HG03196 (cell line): ENCODE data around the gene ADCY1.

Source experiments
- ATAC-seq: cut with Tn5 transposase; IDR thresholded peaks from one replicate; pipeline ENCODE4 v1.9.1; 2021; ENCODE audit not compliant: unreplicated experiment

ADCY1 gene

GRCh38 chr7:45592230-45592991, 18.2 kb downstream of the ADCY1 start:
- no peak for ATAC-seq

GRCh38 chr7:45593121-45593541, 19.0 kb downstream of the ADCY1 start:
- ATAC-seq, result no peak

GRCh38 chr7:45593877-45594276, 19.7 kb downstream of the ADCY1 start:
- no peak for ATAC-seq

- no peak for ATAC-seq
Observed at GRCh38 chr7:45594745-45595535, 20.8 kb downstream of the ADCY1 start.

GRCh38 chr7:45595809-45596664, 21.9 kb downstream of the ADCY1 start:
- no peak for ATAC-seq

GRCh38 chr7:45596665-45597095, 22.5 kb downstream of the ADCY1 start:
- no peak for ATAC-seq

- no peak for ATAC-seq
Observed at GRCh38 chr7:45597286-45597984, 23.3 kb downstream of the ADCY1 start.

GRCh38 chr7:45598886-45599520, 24.8 kb downstream of the ADCY1 start:
- ATAC-seq, result no peak

- no peak for ATAC-seq
Observed at GRCh38 chr7:45599851-45600706, 25.9 kb downstream of the ADCY1 start.

- no peak for ATAC-seq
Observed at GRCh38 chr7:45601094-45601493, 26.9 kb downstream of the ADCY1 start.

GRCh38 chr7:45601816-45602540, 27.8 kb downstream of the ADCY1 start:
- ATAC-seq, result no peak

- ATAC-seq, result no peak
Observed at GRCh38 chr7:45606050-45606449, 31.9 kb downstream of the ADCY1 start.

- ATAC-seq, result no peak
Observed at GRCh38 chr7:45606931-45607330, 32.8 kb downstream of the ADCY1 start.

- no peak for ATAC-seq
Observed at GRCh38 chr7:45609180-45609579, 35.0 kb downstream of the ADCY1 start.

- ATAC-seq, result no peak
Observed at GRCh38 chr7:45610019-45610418, 35.9 kb downstream of the ADCY1 start.

- ATAC-seq, result no peak
Observed at GRCh38 chr7:45610660-45611299, 36.6 kb downstream of the ADCY1 start.

- no peak for ATAC-seq
Observed at GRCh38 chr7:45617166-45617565, 43.0 kb downstream of the ADCY1 start.

- ATAC-seq, result no peak
Observed at GRCh38 chr7:45622058-45622457, 47.9 kb downstream of the ADCY1 start.
